GM19397 (cell line): Measurements from ENCODE around the gene TUBA8.
"Not testable (repeated sequence)": the region's sequence is repeated elsewhere in the genome, so short reads cannot be mapped to it uniquely, and the experiment has no call there.

ENCODE experiments used
- ATAC-seq: cut with Tn5 transposase; IDR thresholded peaks from one replicate; pipeline ENCODE4 v1.9.1; 2021; ENCODE audit warnings: mild to moderate bottlenecking, moderate library complexity; ENCODE audit not compliant: unreplicated experiment

The TUBA8 gene

DNA sequence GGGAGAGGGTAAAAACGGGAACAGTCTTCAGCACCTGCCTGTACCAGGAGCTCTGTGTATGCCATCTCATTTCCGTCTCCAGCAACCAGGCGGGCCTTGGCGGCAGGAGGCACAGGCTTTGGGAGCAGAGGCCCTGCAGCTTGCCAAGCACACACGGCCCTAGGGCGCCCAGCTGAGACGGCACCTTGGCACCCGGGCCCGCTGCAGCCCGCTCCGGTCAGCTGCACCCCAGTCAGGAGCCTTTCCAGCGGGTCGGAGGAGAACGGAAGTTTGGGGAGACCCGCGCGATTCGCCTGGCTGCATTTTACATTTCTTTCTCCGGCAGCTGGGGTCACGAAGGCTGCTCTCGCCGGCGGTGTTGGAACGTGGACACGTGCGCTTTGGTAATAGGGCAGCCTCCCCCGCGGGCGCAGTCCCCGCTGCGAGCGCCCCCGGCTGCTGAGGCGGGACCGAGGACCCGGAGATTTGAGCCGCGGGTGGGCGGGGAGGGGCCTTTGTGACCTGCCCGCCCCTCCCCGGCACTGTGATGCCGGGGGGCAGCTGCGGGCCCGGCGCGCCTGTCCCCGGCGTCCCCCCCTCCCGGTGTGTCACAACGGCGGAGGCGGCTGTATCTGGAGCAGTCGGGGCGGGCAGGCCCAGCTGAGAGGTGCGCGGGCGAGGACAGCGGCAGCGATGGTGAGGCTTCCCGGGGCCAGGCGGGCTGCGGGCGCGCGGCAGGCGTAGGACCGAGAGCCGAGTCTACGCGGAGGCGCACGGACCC lies at the start of gene TUBA8:
Gene TUBA8 (plus strand): TSS at position 616 of the 760 bp plus-strand sequence. CDS start 57 bp downstream, at position 673.
- no peak for ATAC-seq

DNA sequence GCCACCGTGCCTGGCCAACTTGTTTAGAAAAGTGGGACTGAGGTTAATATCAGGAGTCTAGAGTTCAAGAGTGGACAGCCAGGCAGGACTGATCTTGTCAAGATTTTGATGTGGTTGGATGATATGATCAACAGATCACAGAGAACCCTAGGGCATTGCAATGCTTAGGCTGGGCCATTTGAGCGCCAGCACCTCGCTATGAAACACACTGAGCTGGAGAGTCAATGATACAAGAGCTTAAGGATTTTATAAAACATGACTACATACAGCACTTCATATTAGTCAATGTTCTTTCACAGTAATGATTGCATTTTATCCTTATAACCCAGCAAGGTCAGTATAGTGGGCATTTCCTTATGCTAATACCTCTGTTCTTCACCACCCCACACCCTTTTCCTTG lies 48.2 kb upstream of the TUBA8 start:
- ATAC-seq, result no peak

DNA sequence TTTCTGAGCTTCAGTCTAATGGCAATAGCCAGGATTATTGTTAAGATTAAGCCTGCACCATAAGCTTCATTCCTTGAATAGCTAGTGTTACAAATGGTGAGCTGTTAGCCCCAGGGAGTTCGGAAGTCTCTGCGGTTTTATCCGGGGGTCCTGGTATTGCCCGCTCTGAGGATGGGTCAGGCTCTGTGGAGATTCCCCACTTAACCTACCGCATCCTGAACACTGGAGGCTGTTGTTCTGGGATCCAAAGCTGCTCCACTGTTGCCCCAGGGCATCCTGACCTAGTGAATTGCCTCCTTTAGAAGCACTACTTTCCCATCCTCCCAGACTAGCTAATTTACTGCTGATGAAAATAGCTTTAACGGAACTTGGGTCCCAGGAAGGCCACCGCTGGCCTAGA lies 47.3 kb upstream of the TUBA8 start:
- ATAC-seq, result no peak

DNA sequence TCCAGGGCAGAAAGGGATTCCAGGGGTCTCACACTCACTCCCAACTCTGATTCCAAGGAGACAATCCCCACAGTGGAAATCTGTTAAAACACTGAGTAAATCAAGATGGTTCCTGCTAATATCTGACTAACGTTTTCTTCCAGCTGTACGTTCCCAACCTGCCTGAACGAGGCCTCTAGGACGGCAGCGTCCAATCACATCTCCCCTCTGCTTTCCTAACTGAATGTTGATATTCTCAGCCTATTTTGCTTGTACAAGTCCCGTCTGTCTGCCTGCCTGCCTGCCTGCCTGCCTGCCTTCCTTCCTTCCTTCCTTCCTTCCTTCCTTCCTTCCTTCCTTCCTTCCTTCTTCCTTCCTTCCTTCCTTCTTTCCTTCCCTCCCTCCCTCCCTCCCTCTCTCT lies 46.9 kb upstream of the TUBA8 start:
- not testable (repeated sequence) for ATAC-seq

DNA sequence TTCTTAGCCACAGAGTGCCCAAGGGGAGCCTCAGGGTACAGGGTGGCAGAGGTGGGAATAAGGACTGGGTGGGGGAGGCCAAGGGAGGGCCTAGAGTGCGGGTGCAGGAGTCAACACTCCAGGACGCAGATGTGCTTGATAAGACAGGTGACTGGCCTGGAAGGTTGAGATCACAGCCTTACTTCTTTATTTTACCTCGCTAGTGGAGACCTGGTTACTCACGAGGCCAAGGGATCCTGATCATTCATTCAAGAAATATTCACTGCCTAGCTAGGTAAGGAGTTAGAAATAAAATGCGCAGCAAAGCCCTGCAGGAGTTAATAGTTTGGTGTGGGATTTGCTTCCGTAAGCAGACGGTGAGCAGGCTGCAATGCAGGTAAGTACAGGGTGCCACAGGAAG lies 46.0 kb upstream of the TUBA8 start:
- ATAC-seq, result no peak

DNA sequence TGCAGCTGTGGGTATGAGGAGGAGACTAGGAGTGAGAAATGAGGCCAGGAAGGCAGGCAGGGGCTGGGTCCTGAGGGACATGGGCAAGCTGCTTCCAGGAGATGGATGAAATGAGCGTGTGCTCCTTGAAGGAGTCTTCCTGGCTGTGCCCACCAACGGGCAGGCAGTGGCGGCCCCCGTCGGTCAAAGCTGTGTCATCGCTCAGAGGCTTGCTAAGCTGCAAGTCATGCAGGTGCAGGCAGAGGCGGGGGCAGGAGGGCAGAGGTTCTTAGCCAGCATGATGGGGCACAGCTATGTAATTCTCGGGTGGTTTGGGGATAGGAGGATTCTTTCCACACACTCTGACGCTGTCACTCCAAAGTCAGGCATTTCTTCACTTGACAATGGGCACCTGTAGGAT lies 45.4 kb upstream of the TUBA8 start:
- ATAC-seq, result no peak

DNA sequence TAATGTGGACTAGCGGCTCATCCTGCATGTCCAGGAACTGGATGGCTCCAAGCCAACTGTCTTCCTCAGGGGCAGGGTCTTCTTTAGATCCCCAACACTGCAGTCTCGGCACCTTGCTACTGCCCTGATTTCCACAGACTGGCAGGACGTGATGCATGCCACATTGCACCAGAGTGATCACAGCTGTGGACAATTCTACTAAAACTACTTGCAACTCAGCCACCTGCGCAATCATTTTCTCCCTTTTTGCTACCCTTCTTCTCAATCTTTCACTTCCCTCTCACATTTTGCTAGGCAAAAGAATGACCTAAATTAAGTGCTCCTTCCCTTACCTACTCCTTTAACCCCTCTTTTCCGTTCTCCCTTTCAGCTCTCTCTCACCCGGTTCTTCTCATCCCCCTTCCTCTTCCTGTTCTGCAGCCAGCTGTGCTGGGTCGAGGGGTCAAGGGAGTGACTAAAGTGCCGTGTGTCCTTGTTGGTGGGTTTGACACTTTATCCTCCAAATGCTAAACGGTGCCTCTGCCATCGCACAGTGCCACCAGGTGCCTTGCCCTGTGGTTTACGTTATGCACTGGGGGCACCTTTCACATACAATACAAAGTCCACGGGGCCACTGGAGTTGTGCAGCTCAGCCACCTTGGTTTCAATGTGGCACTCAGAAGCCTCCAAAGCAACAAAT lies 44.3 kb upstream of the TUBA8 start:
- ATAC-seq, result no peak

DNA sequence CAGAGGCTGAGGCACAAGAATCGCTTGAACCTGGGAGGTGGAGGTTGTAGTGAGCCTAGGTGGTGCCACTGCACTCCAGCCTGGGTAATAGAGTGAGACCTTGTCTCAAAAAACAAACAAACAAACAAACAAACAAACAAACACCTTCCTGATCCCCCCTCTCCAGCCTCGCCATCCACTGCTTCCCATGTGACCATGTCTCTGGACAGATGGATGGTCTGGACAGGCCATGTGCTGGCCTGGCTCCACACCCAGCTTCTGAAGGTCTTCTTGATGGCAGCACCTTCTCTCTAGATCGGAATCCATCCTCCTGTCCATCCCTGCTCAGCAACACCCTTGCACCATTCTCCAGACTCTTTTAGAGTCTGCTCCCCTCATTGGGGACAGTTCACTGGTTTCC lies 43.5 kb upstream of the TUBA8 start:
- no peak for ATAC-seq

DNA sequence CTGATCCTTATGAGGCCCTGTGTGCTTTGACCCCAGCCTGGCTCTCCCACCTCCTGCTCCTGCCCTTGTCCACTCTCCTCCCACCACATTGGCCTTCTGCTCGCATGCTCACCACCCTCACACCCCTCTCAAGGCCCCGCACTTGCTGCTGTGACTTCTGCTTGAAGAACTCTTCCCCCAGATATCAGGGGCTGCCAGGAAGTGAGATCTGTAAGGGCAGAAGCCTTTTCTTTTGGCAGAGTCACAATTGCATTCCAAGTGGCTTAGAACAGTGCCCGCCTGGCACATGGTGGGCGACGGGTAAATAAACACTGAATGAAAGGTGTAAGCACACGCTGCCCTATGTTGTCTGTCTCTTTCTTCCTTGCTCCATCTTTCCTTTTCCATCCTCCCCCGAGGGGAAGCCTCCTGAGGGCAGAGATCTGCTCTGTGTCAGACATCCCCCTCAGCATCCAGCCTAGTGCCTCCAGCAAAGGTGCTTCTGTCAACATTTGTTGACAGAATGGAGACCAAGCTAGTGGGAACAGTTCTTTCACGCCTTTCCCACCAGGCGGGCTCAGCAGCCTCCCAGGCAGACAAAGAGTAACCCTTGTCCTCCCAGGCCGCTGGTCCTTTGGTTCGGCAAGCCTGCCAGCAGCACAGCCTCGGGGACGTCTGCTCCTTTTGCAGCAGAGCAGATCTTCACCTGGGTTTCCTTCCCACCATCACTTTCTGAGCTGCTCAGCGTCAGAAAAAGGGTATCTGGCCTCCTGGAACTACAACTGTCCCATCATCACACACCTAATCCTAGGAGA lies 42.9 kb upstream of the TUBA8 start:
- no peak for ATAC-seq

DNA sequence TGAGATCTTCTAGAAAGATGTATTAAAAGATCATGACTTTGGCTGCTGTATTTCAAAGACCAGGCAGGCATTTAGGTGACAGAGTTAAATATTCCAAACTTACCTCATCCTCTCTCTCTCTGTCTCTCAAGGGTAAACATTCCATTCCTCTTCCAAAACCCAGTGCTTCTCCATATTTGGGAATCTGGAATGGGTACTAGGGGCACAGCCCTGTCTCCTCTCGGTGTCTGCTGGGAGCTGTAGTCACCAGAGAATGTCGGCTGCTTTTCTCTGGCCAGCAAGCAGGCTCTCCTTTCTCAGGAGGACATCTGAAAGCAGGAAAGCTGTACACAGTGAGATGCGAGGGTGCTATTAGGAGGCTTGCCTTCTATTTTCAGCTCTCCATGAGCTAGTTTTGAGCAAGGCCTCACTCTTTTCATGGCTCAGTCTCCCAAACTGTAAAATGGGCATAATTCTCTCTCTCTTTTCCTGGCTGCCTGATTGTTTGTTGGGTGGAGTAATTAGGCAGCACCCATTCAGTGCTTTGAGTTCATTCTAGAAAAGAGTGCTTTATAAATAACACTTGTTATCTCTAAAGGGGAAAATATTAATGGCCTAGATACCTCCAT lies 42.1 kb upstream of the TUBA8 start:
- no peak for ATAC-seq

DNA sequence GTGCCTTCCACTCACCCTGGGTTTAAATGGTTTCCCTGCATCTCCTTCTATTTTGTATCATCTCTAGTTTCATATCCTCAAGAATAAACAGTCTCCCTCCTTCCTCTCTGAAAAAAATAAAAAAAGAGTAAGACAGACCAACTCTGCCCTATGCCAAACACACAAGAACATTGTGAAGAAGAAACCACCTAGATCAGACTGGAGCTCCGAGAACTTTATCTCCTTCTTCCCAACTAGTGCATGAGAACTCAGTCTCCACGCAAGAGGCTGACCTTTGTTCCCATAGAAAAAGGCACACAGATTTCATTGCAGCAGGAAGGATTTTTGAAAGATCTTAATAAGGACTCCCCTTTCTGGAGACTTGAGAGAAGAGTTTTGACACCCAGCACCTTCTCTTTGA lies 41.6 kb upstream of the TUBA8 start:
- ATAC-seq, result no peak

DNA sequence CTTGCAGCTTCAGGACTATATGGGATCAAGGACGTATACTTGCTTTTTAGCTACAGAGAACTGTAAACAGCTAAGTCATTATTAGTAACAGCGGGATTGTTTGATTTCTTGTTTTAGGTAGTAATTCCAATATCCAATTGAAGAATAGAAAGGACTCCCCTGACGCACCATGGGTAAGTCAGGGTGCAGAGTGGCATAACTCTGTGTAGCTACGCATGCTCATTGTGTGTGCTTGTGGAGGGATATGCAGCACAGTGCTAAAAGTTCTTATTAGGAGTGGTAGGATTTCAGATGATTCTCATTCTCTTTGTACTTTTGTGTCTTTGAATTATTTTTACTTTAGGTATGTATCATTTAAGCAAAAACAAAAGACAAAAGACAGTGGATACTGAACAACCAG lies 40.6 kb upstream of the TUBA8 start:
- ATAC-seq, result no peak

DNA sequence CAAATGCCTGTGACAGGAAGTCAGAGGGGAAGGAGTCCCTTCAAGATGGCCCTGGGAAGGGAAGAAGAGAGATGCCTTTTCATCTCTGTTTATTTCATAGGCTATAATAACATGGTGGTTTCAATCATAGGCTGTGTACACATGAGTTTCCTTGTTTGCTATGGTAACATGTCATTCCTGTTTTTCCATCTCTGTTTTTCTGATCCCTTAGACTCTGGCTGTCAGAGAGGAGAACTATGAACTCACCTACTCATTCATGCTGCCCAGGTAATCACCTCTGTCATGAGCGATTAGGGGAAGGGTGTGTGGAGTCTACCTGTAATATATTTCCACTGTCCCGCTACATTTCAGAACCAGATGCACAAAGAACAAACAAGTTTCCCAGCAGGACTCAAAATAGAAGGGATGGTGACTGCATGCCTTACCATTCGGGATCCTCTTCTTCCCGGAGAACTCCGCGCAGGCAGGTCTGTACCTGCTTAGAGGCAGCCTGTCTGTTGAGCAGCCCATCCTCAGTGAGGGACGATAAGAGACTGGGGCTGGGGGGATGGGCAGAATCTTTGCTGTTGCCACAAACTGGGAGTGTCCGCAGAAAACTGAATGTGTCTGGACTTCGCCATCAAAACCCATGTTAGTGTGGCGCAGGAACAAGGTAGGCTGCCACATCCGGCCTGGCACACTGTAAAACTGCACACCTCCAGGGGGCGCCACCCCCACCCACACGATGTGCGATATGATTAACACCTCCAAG lies 39.9 kb upstream of the TUBA8 start:
- no peak for ATAC-seq

DNA sequence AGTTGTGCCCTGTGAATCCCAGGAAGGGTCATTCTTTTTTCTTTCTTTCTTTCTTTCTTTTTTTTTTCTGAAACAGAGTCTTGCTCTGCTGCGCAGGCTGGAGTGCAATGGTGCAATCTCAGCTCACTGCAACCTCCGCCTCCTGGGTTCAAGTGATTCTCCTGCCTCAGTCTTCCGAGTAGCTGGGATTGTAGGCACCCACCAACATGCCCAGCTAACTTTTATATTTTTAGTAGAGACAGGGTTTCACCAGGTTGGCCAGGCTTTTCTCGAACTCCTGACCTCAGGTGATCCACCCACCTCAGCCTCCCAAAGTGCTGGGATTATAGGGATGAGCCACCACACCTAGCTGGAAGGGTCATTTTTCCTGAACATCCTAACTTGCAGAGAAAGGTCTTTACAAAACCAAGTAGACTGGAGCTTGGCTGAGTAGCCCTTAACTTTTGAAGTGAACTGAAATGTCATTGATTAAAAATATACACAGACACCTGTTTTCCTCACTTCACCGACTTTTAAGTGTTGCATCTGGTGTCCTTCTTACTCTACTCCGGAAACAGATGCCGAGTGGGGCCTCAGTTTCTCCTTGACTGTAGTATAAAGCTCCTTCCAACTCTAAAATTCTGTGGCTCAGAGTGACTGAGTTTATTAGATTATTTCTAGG lies 39.2 kb upstream of the TUBA8 start:
- ATAC-seq, result not testable (repeated sequence)

DNA sequence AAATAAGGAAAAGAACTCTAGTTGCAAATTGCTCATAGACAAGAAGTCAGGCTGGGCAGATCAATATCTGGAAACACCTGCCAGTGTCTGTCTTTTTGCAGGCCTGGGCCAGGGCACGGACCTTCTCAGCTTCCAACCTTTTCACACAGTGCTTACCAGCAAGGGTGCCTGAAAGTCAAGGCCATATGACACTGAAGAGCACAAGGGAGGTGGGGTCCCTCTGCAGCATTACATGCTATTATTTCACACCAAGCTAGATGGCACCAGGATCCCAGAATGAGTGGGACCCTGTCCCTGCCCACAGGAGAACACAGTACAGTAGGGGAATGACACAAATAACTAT lies 38.7 kb upstream of the TUBA8 start:
- no peak for ATAC-seq

DNA sequence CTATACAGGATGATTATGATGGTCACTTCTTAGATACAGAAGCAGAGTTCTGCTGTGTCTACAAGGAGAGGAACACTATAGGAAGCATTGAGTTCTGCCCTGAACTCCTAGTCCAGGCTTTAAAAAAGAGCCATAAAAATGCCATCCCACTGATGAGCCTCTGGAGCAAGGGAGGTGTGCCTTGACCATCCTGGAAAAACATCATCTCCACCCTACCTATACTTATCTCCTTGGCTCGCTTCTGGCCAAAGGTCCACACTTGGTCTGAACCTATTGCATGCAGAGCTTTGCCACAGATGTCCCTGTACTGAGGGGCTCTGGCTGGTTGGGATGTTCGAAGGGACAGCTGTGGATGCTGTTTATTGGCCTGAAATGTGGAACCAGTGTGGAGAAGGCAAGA lies 37.1 kb upstream of the TUBA8 start:
- no peak for ATAC-seq

DNA sequence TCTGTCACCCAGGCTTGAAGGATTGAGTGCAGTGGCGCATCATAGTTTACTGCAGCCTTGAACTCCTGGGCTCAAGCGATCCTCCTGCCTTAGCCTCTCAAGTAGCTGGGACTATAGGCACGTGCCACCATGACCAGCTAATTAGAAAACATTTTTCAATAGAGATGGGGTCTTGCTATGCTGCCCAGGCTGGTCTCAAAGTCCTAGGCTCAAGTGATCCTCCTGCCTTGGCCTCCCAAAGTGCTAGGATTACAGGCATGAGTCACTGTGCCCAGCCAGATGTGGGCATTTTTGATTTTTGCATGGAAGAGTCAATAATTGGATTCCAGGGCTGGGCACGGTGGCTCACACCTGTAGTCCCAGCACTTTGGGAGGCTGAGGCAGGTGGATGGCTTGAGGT lies 36.7 kb upstream of the TUBA8 start:
- ATAC-seq, result not testable (repeated sequence)

DNA sequence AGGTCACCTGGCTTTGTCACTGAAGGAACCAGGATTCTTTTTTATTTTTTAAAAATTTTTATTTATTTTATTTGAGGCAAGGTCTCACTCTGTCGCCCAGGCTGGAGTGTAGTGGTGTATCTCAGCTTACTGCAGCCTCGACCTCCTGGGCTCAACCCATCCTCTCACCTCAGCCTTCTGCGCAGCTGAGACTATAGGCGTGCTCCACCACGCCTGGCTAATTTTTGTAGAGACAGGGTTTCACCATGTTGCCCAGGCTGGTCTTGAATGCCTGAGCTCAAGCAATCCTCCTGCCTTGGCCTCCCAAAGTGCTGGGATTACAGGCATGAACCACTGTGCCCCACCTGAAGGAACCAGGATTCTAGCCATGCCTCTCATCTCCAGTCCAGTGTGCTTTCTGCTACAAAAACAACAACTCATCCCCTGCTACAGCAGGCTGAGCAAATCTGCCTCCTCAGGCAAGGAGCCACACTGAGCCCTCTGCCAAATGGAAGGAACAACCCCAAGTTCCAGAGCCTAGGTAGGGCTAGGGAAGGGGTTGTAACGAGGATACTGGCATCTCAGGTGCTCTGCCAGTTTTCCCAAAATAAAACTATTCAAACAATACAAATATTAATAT lies 35.4 kb upstream of the TUBA8 start:
- ATAC-seq, result no peak

DNA sequence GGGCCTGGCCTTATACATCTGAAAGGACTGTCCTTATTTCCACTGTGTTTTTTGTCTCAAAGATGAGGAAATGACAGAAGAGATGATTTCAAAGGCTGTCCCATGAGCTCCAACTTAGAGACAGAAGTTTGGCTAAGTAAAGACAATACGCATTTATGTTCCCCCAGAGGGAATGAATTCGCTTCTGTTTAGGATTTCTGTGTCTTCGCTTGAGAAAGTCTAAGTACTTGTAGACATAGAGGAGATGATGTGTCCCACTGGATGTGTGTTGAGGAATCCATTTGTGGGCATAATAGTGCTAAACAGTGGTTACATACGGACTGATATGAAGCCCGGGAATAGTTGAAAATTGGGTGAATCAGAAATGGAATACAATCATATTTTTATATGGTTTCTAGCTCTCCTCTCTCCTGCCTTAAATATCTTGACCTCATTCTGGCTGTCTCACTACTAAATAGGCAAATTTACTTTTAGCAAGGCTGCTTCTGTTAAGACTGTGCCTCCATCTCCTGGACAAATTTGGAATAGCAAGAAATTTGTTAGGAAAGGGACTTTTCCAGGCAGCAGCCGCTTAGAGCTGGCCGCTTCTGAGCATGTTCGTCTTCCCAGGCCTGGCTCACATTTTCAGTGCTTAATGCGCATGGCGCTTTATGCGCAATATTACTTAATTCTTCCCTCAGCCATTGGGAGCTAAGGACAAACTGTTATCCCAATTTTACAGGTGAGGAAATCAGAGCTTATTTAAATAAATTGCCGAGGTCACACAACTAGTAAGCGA lies 34.7 kb upstream of the TUBA8 start:
- no peak for ATAC-seq
